Measurements from ENCODE around the gene ACSF3. TPM values are rescaled to one million over a fixed set of nuclear protein-coding genes. Genes with fewer than 3 reads are reported as not detected.
"Not testable (repeated sequence)": the region's sequence is repeated elsewhere in the genome, so short reads cannot be mapped to it uniquely, and the experiment has no call there.

The ACSF3 gene
- total RNA-seq, 2 experiments from 2014 or later = 53.0 to 53.7 TPM

GRCh38 chr16:89061590-89062380 lies 31.9 kb upstream of the ACSF3 start:
- Mint-ChIP-seq H3K27me3 (no peaks in the 10 kb centered on the region), H3K36me3 (no peaks in the 10 kb centered on the region), H3K4me3 (no peak overlapping the region), H3K9me3 (no peaks in the 10 kb centered on the region), H3K27ac (no peak overlapping the region), H3K4me1 (no peaks in the 10 kb centered on the region)
- DNase-seq (no peak), ATAC-seq (ENCODE audit: low read depth) (no peak)
- POLR2A ChIA-PET = no interaction called here

- no peaks in the 10 kb centered on the region for H3K9me3 Mint-ChIP-seq
- H3K27me3 Mint-ChIP-seq = no peaks in the 10 kb centered on the region
- H3K4me3 Mint-ChIP-seq = no peak overlapping the region
- DNase-seq = no peak
- no peaks in the 10 kb centered on the region for H3K4me1 Mint-ChIP-seq
- POLR2A ChIA-PET = no interaction called here
- no peak for ATAC-seq (ENCODE audit: low read depth)
- peak overlapping the region; percentile 19 for H3K27ac Mint-ChIP-seq
- no peaks in the 10 kb centered on the region for H3K36me3 Mint-ChIP-seq
These were observed 31.0 kb upstream of the ACSF3 start for GRCh38 chr16:89062389-89063345.

DNA sequence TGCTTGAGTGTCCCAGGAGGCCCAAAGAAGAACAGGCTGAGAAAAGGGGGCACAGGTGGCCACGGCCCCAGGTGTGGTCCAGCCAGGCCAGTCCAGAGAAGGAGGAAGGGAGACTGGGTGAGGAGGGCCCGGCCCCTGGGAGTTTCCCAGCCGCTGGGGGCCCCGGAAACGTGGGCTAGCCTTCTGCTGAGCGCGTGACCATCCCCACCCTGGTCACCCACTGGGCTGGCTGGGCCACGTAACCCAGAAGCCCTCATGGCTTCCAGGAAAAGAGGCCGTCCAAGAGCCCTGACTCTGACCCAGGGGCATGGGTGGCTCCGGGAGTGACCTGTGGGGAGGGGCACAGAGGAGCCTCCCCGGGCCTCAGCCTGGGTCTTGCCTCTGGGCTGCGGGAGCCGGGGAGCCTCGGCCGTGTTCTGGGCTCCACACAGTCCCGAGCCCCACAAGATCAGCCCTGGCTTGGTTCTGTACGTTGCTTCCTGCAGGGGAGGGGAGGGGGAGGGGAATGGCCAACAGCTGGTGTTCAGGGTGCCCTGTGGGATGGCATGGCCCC lies 29.8 kb upstream of the ACSF3 start:
- Mint-ChIP-seq H3K27ac (no peak overlapping the region), H3K4me3 (no peak overlapping the region), H3K27me3 (no peaks in the 10 kb centered on the region), H3K4me1 (no peaks in the 10 kb centered on the region), H3K36me3 (no peaks in the 10 kb centered on the region), H3K9me3 (no peaks in the 10 kb centered on the region)
- no peak for ATAC-seq (ENCODE audit: low read depth)
- no peak for DNase-seq
- POLR2A ChIA-PET = no interaction called here

DNA sequence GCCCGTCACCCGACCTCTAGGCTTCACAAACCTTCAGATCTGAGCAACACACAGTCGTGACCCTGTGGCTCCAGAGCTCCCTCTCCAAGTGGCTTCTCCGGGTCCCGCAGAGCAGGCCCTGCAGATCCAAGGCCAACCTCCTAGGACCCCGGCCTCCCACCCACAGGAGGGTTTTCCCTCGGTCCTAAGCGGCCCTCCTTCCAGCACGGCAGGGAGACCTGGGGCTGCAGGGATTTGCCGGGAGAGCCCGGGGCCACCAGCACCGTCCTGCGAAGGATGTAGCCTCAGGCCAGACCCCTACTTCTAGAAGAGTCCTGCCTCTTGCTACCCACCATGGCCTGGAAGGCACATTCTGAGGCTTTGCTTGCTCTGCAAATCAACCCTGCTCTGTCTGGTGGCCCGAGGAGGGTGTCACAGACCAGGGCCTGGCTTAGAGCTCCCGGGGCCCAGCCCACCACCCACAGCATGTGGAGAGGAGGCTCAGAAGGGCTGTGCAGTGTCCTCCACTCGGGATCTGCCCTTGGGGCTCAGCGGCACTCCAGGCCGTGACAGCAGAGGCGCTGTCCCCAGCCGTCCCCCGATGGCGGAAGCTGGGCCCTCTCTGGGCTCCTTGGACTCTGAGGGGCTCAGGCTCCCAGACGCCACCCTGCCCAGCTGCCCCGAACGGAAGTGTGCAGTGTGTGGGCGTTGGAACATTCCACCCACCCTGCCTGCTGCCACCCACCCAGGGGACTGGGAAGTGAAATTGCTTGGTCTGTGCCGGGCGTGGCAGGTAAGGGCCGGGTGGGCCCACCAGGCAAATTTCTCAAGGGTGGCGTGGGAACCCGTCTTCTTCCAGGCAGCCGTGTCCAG lies 28.8 kb upstream of the ACSF3 start:
- ATAC-seq (ENCODE audit: low read depth) = no peak
- H3K27ac Mint-ChIP-seq = no peak overlapping the region
- no peaks in the 10 kb centered on the region for H3K27me3 Mint-ChIP-seq
- no peak for DNase-seq
- POLR2A ChIA-PET = no interaction called here
- H3K9me3 Mint-ChIP-seq = no peaks in the 10 kb centered on the region
- H3K4me1 Mint-ChIP-seq = no peaks in the 10 kb centered on the region
- no peaks in the 10 kb centered on the region for H3K36me3 Mint-ChIP-seq
- no peak overlapping the region for H3K4me3 Mint-ChIP-seq

GRCh38 chr16:89065458-89065822 lies 28.2 kb upstream of the ACSF3 start:
- no peaks in the 10 kb centered on the region for H3K4me1 Mint-ChIP-seq
- no peak overlapping the region for H3K4me3 Mint-ChIP-seq
- no peak overlapping the region for H3K27ac Mint-ChIP-seq
- no peak for ATAC-seq (ENCODE audit: low read depth)
- H3K36me3 Mint-ChIP-seq = no peaks in the 10 kb centered on the region
- H3K9me3 Mint-ChIP-seq = no peaks in the 10 kb centered on the region
- no peaks in the 10 kb centered on the region for H3K27me3 Mint-ChIP-seq
- POLR2A ChIA-PET = no interaction called here
- no peak for DNase-seq

- Mint-ChIP-seq H3K4me3 (no peak overlapping the region), H3K9me3 (no peaks in the 10 kb centered on the region), H3K36me3 (no peaks in the 10 kb centered on the region), H3K27me3 (no peaks in the 10 kb centered on the region), H3K27ac (no peak overlapping the region), H3K4me1 (no peaks in the 10 kb centered on the region)
- DNase-seq = no peak
- ATAC-seq (ENCODE audit: low read depth) = no peak
- POLR2A ChIA-PET = interaction anchor here (0.6 kb wide), 1 partner anchor 412 kb away, joined by 3 read pairs; no protein-coding TSS in a partner anchor
These were observed 26.9 kb upstream of the ACSF3 start for GRCh38 chr16:89066721-89067120.

DNA sequence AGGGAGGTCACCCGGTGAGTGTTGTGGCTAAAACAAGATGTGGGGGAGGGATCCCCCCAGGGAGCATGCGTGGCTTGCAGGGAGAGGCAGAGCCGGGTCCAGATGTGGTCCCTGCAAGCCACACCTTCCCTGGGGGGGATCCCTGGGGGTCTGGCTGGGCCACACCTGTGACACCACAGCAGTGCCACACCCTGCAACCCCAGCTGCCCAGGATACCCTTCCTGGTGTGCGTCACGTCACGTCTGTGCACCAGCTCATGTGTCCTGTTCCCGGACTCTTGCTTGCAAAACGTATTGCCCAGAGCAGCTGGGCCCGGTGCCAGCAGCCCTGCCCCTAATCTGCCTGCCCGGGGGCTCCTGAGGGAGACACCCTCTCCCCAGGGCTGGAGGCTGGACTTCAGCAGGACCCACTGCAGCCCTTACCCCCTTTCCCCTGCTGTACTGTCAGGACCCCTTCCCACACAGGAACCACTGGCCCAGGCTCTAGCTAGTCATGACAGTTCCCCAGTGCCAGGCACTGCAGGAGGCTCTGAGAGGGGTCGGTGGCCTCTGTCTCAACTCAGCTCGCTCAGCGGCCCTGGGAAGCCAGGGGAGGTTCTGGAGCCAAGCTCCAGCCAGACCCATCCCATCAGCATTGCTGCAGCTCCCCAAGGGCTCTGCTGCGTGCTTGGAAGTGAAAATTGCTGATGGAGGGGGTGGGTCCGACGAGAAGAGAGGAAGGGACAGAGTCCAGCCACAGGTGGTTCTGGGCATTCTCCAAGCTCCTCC lies 25.8 kb upstream of the ACSF3 start:
- no peaks in the 10 kb centered on the region for H3K36me3 Mint-ChIP-seq
- POLR2A ChIA-PET = no interaction called here
- no peaks in the 10 kb centered on the region for H3K4me1 Mint-ChIP-seq
- no peak overlapping the region for H3K27ac Mint-ChIP-seq
- no peaks in the 10 kb centered on the region for H3K27me3 Mint-ChIP-seq
- DNase-seq = no peak
- no peak for ATAC-seq (ENCODE audit: low read depth)
- H3K9me3 Mint-ChIP-seq = no peaks in the 10 kb centered on the region
- no peak overlapping the region for H3K4me3 Mint-ChIP-seq

GRCh38 chr16:89068814-89069616 lies 24.6 kb upstream of the ACSF3 start:
- H3K9me3 Mint-ChIP-seq; POLR2A ChIA-PET; H3K36me3 Mint-ChIP-seq; ATAC-seq (ENCODE audit: low read depth); H3K27ac Mint-ChIP-seq; DNase-seq; H3K4me1 Mint-ChIP-seq; H3K27me3 Mint-ChIP-seq; H3K4me3 Mint-ChIP-seq: not testable (repeated sequence)

DNA sequence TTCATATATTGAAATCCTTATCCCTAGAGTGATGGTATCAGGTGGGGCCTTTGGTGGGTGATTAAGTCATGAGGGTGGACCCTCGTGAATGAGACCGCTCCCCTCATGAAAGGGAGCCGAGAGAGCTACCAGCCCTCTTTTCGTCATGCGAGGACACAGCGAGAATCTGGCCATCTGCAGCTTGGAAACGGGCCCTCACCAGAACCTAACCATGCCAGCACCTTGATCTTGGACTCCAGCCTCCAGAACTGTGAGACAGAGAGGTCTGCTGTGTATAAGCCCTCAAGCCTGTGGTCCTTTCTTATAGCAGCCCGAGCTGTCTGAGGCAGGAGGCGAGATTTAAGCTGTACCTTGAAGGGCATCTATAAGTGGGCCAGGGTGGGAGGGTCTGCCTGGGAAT lies 23.7 kb upstream of the ACSF3 start:
- Mint-ChIP-seq H3K36me3 (no peaks in the 10 kb centered on the region), H3K4me3 (no peak overlapping the region), H3K4me1 (no peaks in the 10 kb centered on the region), H3K27me3 (no peaks in the 10 kb centered on the region), H3K9me3 (no peaks in the 10 kb centered on the region), H3K27ac (no peak overlapping the region)
- DNase-seq (no peak), ATAC-seq (ENCODE audit: low read depth) (no peak)
- POLR2A ChIA-PET = no interaction called here

DNA sequence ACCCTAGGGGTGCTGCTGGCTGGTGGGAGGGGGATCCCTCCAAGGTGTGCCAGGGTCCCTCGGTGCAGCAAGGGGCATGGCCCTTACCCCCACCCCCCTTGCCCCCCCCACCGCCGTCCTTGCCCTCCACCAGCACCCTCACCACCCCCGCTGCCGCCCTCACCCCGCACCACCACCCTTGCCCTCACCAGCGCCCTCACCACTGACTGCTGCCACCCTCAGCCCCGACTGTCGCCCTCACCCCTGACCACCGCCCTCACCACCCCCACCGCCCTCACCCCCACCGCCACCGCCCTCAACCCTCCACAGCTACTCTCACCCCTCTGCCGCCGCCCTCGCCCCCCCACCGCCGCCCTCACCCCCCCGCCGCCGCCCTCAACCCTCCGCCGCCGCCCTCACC lies 23.1 kb upstream of the ACSF3 start:
- ATAC-seq (ENCODE audit: low read depth) (no peak), DNase-seq (no peak)
- Mint-ChIP-seq H3K9me3 (peaks cover 2% of the 10 kb centered on the region), H3K27me3 (no peaks in the 10 kb centered on the region), H3K27ac (no peak overlapping the region), H3K4me3 (no peak overlapping the region), H3K4me1 (no peaks in the 10 kb centered on the region), H3K36me3 (no peaks in the 10 kb centered on the region)
- POLR2A ChIA-PET = no interaction called here

DNA sequence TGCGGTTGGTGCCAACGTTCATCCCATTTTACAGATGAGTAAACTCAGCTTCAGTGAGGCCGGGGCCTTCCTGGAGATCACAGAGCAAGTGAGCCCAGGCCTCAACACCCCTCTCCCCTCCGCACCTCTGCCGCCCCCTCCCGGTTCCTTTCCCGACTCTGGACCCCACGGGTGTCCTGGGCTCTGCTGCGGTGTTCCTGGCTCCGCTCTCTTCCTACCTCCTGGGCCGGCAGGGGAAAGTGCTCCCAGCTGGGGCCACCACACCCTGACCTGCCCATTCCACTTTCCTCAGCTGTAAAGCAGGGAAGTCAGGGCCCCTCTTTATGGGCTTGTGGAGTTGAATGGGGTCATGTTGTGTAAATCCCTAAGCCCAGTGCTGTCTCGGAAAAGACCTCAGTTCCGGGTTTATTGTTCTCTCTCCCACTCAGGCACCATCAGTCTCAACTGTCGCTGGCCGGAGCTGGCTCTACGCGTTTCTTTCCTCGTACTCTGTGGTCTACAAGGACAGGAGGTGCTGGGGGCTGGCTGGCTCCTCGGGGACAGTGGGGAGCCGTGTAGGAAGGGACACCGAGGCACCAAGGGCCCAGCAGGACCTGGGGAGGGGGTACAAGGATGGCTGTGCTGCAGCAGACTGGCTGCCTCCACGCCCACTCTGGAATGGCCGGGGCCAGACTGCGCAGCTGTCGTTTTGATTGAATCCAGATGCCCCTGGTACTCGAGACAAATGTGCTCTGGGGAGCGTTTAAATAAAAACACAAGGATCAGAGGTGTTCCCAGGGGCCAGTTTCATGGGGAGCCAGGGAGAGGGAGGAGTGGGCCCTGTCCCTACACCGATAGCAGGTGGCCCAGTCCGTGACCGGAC lies 21.7 kb upstream of the ACSF3 start:
- Mint-ChIP-seq H3K9me3 (peaks cover 11% of the 10 kb centered on the region), H3K27me3 (no peaks in the 10 kb centered on the region), H3K4me1 (no peaks in the 10 kb centered on the region), H3K4me3 (no peak overlapping the region), H3K27ac (no peak overlapping the region), H3K36me3 (no peaks in the 10 kb centered on the region)
- no peak for ATAC-seq (ENCODE audit: low read depth)
- no peak for DNase-seq
- POLR2A ChIA-PET = no interaction called here

Measured in activated naive CD8-positive, alpha-beta T cell treated with anti-CD3 and anti-CD28 coated beads, Interleukin-2, amount 10 ng/mL, durations not matched to agents 7 days and 5 days (primary cell).